Neutrophil (primary cell): ENCODE measurements around the gene OTOF.

ENCODE experiments used
- H3K27ac ChIP-seq: fragments of 200-600 bp; sonication (generic); 2 replicates; pipeline ENCODE4 v1.5.1; 2016; ENCODE audit warnings: mild to moderate bottlenecking, moderate library complexity
- H3K27me3 ChIP-seq: fragments of 200-600 bp; sonication (generic); 2 replicates; pipeline ENCODE4 v1.6.0; 2016; ENCODE audit warnings: mild to moderate bottlenecking
- H3K36me3 ChIP-seq: fragments of 200-600 bp; sonication (generic); 2 replicates; pipeline ENCODE4 v1.5.1; 2017
- H3K4me1 ChIP-seq, 2 experiments: fragments of 200-600 bp in 1 of 2; sonication (generic) in 1 of 2; 1 replicate in 1 of 2; 2 replicates in 1 of 2; pipeline versions ENCODE4 v1.5.1 to v1.6.1; 2013 to 2016; ENCODE audit warnings: low read depth in 1 of 2, low read length in 1 of 2, mild to moderate bottlenecking in 1 of 2, moderate library complexity in 1 of 2; ENCODE audit not compliant: control insufficient read depth in 1 of 2, insufficient read depth in 1 of 2
- H3K4me3 ChIP-seq, 2 experiments: fragments of 200-600 bp in 1 of 2; sonication (generic) in 1 of 2; 1 replicate in 1 of 2; 2 replicates in 1 of 2; pipeline ENCODE4 v1.5.1; 2013 to 2016; ENCODE audit warnings: low read depth in 1 of 2, low read length in 1 of 2, mild to moderate bottlenecking in 1 of 2, moderate library complexity in 1 of 2
- H3K9me3 ChIP-seq: fragments of 200-600 bp; sonication (generic); 2 replicates; pipeline ENCODE4 v1.5.1; 2016
- TF ChIP-seq, protein P1 (sequence below): fragments of 200-600 bp; sonication (generic); IDR thresholded peaks from 2 replicates; pipeline ENCODE4 v1.5.1; 2016; ENCODE audit warnings: antibody characterized with exemption

Gene OTOF

DNA sequence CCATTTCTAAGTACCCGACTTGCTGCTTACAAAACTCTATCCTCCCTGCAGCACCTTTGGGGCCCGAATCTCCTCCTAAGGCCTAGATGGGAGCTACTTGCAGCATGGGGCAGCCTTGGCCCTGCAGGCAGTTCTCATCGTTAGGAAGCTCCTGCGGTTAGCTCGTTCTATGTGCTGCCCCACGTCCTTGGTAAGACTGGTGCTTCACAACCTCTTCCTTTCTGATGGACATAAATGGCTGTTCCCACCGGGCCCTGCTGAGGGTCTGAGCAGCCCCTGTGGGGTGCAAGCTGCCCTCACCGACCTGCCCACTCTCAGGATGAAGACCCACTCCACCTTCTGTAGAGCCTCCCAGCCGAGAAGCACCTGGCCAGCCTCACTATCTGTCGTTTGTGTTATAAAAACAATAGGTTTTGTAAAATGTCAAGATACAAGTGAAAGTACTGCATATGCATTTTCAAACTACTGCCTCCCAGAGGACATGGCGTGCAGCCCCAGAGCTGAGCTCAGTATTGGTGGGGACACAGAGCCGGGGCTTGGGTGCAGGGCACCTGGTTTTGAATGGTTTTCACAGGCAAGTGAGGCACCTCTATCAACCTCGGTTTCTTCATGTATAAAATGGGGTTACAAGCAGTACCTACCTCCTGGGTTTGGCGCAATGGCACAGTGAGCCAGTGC, 19.4 kb downstream of the OTOF start:
- TF ChIP-seq, protein P1, sequence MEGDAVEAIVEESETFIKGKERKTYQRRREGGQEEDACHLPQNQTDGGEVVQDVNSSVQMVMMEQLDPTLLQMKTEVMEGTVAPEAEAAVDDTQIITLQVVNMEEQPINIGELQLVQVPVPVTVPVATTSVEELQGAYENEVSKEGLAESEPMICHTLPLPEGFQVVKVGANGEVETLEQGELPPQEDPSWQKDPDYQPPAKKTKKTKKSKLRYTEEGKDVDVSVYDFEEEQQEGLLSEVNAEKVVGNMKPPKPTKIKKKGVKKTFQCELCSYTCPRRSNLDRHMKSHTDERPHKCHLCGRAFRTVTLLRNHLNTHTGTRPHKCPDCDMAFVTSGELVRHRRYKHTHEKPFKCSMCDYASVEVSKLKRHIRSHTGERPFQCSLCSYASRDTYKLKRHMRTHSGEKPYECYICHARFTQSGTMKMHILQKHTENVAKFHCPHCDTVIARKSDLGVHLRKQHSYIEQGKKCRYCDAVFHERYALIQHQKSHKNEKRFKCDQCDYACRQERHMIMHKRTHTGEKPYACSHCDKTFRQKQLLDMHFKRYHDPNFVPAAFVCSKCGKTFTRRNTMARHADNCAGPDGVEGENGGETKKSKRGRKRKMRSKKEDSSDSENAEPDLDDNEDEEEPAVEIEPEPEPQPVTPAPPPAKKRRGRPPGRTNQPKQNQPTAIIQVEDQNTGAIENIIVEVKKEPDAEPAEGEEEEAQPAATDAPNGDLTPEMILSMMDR = no peak
- H3K4me3 ChIP-seq = peak overlapping the region in 1 of 2 experiments; percentile 32
- H3K27me3 ChIP-seq = no peaks in the 10 kb centered on the region
- H3K4me1 ChIP-seq = peaks cover 74 to 81% of the 10 kb centered on the region in 2 experiments
- H3K9me3 ChIP-seq = no peaks in the 10 kb centered on the region
- H3K36me3 ChIP-seq = no peaks in the 10 kb centered on the region
- peak overlapping the region; percentile 93 for H3K27ac ChIP-seq

- Histone ChIP-seq H3K27me3 (no peaks in the 10 kb centered on the region), H3K9me3 (no peaks in the 10 kb centered on the region), H3K4me1 (peaks cover 74 to 82% of the 10 kb centered on the region in 2 experiments), H3K36me3 (no peaks in the 10 kb centered on the region), H3K27ac (peak overlapping the region; percentile 93), H3K4me3 (peak overlapping the region in 1 of 2 experiments; percentile 62)
- TF ChIP-seq, protein P1 = no peak
Observed at GRCh38 chr2:26457695-26458364, 20.1 kb downstream of the OTOF start.

- peaks cover 70 to 77% of the 10 kb centered on the region in 2 experiments for H3K4me1 ChIP-seq
- H3K9me3 ChIP-seq = no peaks in the 10 kb centered on the region
- H3K4me3 ChIP-seq = peak overlapping the region; percentile 52 to 62
- peak overlapping the region; percentile 93 for H3K27ac ChIP-seq
- TF ChIP-seq, protein P1 = no peak
- H3K36me3 ChIP-seq = no peaks in the 10 kb centered on the region
- H3K27me3 ChIP-seq = no peaks in the 10 kb centered on the region
Observed at GRCh38 chr2:26457251-26457666, 20.7 kb downstream of the OTOF start.

GRCh38 chr2:26456440-26457250, 21.3 kb downstream of the OTOF start:
- Histone ChIP-seq H3K27ac (peak overlapping the region; percentile 93), H3K9me3 (no peaks in the 10 kb centered on the region), H3K27me3 (no peaks in the 10 kb centered on the region), H3K4me1 (peaks cover 70 to 74% of the 10 kb centered on the region in 2 experiments), H3K36me3 (no peaks in the 10 kb centered on the region), H3K4me3 (peak overlapping the region; percentile 52 to 62)
- TF ChIP-seq, protein P1 = no peak

DNA sequence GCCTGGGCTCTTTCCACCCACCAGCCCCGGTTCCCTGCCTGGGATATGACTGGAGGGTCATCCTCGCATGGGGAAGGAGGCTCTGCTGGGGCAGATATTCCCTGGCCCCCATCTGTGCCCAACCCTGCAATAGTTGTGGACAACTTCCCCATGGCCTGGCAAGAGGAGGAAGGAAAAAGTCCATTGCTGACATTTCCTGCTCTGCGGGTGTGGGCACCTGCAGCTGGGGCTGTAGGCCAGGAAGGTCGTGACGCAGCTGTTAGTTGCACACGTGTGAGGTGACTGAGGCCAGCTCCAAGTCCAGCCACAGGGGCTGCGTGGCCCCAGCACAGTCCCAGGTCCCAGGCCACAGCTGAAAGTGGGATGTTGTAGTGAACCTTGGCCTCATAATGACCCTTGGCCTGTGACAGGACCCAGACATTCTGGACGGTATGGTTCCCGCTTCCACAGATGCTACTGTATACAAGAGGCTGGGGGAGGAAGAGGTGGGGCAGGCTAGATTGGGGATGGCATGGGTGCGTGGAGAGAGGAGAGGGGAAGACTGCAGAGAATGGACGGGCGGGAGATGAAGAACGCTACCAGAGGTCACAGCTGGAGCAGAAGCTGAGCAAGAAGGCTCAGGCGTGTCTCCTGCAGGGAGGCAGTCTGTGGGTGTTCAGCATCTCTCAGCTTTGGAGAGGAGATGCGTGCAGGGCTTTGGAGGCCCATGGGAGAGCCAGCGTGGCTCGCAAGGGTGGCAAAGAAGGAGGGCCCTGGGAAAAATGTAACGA, 22.1 kb downstream of the OTOF start:
- TF ChIP-seq, protein P1 = peak; percentile 43
- Histone ChIP-seq H3K36me3 (no peaks in the 10 kb centered on the region), H3K27me3 (no peaks in the 10 kb centered on the region), H3K27ac (peak overlapping the region; percentile 93), H3K4me1 (peaks cover 70 to 79% of the 10 kb centered on the region in 2 experiments), H3K9me3 (no peaks in the 10 kb centered on the region), H3K4me3 (peak overlapping the region; percentile 52 to 62)
